ENCODE measurements around the gene ZNF410.
"Not testable (repeated sequence)": the region's sequence is repeated elsewhere in the genome, so short reads cannot be mapped to it uniquely, and the experiment has no call there.

Gene ZNF410

GRCh38 chr14:73884438-73885190 is 2.0 kb upstream of the ZNF410 start:
- no peak for DNase-seq (ENCODE audit: low read depth)

GRCh38 chr14:73887318-73887616 is 608 bp downstream of the ZNF410 start:
- DNase-seq (ENCODE audit: low read depth), result no peak

GRCh38 chr14:73887694-73888459 is 1.2 kb downstream of the ZNF410 start:
- DNase-seq (ENCODE audit: low read depth), result no peak

- no peak for DNase-seq (ENCODE audit: low read depth)
Measured at GRCh38 chr14:73888460-73888725, 1.7 kb downstream of the ZNF410 start.

- no peak for DNase-seq (ENCODE audit: low read depth)
Measured at GRCh38 chr14:73888971-73889370, 2.3 kb downstream of the ZNF410 start.

- DNase-seq (ENCODE audit: low read depth), result no peak
Measured at GRCh38 chr14:73889376-73889775, 2.7 kb downstream of the ZNF410 start.

GRCh38 chr14:73894180-73894687 is 7.6 kb downstream of the ZNF410 start:
- DNase-seq (ENCODE audit: low read depth), result not testable (repeated sequence)

GRCh38 chr14:73895939-73896338 is 9.3 kb downstream of the ZNF410 start:
- no peak for DNase-seq (ENCODE audit: low read depth)

GRCh38 chr14:73896521-73896920 is 9.9 kb downstream of the ZNF410 start:
- DNase-seq (ENCODE audit: low read depth), result no peak

- no peak for DNase-seq (ENCODE audit: low read depth)
Measured at GRCh38 chr14:73903028-73903427, 16.4 kb downstream of the ZNF410 start.

GRCh38 chr14:73909681-73910080 is 23.0 kb downstream of the ZNF410 start:
- no peak for DNase-seq (ENCODE audit: low read depth)

- DNase-seq (ENCODE audit: low read depth), result no peak
Measured at GRCh38 chr14:73913256-73913655, 26.6 kb downstream of the ZNF410 start.

GRCh38 chr14:73916324-73916723 is 29.7 kb downstream of the ZNF410 start:
- DNase-seq (ENCODE audit: low read depth), result no peak

- DNase-seq (ENCODE audit: low read depth), result not testable (repeated sequence)
Measured at GRCh38 chr14:73919457-73919856, 32.8 kb downstream of the ZNF410 start.

- DNase-seq (ENCODE audit: low read depth), result no peak
Measured at GRCh38 chr14:73924337-73924736, 37.7 kb downstream of the ZNF410 start.

GRCh38 chr14:73935666-73936065 is 49.0 kb downstream of the ZNF410 start:
- no peak for DNase-seq (ENCODE audit: low read depth)

GRCh38 chr14:73936548-73936947 is 49.9 kb downstream of the ZNF410 start:
- no peak for DNase-seq (ENCODE audit: low read depth)

- no peak for DNase-seq (ENCODE audit: low read depth)
Measured at GRCh38 chr14:73937012-73937411, 50.4 kb downstream of the ZNF410 start.

GRCh38 chr14:73942180-73942579 is 55.5 kb downstream of the ZNF410 start:
- DNase-seq (ENCODE audit: low read depth), result no peak

GRCh38 chr14:73943083-73943482 is 56.4 kb downstream of the ZNF410 start:
- no peak for DNase-seq (ENCODE audit: low read depth)

GRCh38 chr14:73944432-73945158 is 57.9 kb downstream of the ZNF410 start:
- DNase-seq (ENCODE audit: low read depth), result no peak

GRCh38 chr14:73945159-73945670 is 58.6 kb downstream of the ZNF410 start:
- DNase-seq (ENCODE audit: low read depth), result no peak

Measured in stimulated activated CD8-positive, alpha-beta memory T cell treated with anti-CD3 and anti-CD28 coated beads, Interleukin-12 subunit alpha, Interleukin-12 subunit beta, amount 100 ng/mL, for 1 hour (primary cell).